SK-N-DZ (cell line): ENCODE measurements around the gene PIPOX.
"Not testable (repeated sequence)": the region's sequence is repeated elsewhere in the genome, so short reads cannot be mapped to it uniquely, and the experiment has no call there.

Source experiments
- DNase-seq: peaks from one replicate; pipeline ENCODE4 v3.0.0-alpha.2; 2015; ENCODE audit warnings: low spot score

Gene PIPOX

GRCh38 chr17:29076087-29076486 is 33.1 kb downstream of the PIPOX start:
- DNase-seq, result no peak

- DNase-seq, result no peak
Observed at GRCh38 chr17:29076722-29077121, 33.8 kb downstream of the PIPOX start.

DNA sequence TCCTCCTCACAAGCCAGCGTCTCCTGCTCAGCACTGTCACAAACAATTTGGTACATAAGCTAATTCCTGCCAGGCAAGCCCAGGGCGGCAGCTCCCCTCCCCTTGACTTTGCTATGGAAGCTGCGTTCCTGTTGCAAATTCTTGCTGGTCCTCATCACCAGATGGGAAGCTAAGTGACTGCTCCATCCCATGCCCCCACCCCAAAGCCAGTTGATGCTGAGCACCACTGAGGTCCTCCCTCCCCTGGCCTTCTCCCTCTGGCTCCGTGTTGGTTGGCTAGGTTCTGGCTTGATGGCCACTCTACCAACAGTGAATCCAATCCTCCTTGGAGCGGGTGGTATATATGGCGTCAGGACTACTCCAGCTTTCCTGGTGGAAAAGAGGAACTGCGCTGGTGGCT is 34.4 kb downstream of the PIPOX start:
- DNase-seq, result no peak

- no peak for DNase-seq
Observed at GRCh38 chr17:29078183-29079045, 35.5 kb downstream of the PIPOX start.

- no peak for DNase-seq
Observed at GRCh38 chr17:29079433-29079832, 36.5 kb downstream of the PIPOX start.

DNA sequence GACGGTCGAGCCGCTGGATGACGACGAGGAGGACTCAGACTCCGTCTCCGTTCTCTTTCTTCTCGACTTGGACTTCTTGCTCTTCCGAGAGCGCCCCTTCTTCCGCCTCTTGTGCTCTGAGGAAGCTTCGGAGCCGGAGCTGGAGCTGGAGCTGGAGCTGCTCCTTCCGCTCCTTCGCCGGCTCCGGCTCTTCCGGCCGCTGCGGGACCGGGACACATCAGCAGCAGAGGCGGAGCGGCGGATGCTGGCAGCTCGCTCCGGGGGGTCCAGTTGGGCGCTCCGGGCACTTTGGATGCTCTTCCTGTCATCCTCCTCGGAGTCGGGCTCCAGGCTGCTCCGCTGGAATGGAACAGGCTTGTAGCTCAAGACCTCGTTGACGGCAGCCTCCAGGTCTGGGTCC is 36.9 kb downstream of the PIPOX start:
- DNase-seq, result no peak

DNA sequence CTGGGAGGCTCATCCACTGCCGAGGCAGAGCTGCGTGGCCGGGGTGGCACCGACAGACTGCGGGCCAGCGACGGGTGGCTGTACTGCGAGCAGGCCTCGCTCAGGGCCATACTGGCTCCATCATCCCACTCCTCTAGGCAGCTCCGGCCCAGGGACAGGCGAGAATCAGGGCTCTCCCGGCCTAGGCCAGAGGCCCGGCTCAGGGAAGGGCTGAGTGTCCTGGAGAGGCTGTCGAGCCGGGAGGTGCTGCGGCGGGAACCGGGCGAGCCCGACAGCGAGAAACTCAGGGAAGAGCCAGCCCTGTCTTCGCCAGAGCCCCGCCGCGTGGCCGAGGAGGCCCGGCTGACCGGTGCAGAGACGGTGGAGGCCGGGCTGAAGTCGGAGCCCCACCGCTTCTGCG is 37.4 kb downstream of the PIPOX start:
- DNase-seq, result no peak

GRCh38 chr17:29080965-29081364 is 38.0 kb downstream of the PIPOX start:
- DNase-seq, result no peak

- peak; percentile 56 for DNase-seq
Observed at GRCh38 chr17:29084541-29085146, 41.7 kb downstream of the PIPOX start.

GRCh38 chr17:29085223-29085622 is 42.3 kb downstream of the PIPOX start:
- no peak for DNase-seq

DNA sequence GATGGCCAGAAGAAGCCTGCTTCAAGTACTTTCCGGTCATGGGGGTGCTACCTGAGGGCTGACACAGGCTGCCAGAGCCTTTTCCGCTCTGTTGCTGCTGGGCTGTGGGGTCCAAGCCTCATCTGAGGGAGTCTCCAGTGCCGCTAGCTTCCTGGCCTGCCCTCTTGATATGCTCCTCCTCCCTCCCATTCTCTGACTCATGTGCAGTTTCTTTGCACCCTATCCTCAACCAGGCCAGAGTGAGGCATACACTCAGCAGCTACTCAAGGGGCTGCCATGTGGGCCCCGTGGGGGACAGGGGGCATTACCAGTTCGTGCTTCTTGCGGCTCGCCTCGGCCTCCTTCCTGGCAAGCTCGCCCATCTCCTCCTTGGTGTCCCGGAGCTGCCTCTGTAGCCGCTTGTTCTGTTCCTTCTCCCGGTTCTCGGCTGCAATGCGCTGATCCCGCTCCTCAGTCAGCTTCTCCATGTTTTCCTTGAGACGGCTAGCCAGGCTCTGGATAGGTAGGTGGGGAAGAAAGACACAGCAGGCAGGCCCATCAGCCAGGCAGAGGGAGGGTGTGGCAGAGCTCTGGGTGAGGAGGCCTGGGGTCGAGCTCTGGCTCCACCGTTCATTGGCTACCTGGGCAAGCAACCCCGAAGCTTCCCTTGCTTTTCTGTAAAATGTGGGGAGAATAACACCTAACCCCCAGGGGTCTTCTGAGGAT is 43.8 kb downstream of the PIPOX start:
- no peak for DNase-seq

- DNase-seq, result not testable (repeated sequence)
Observed at GRCh38 chr17:29088782-29089181, 45.8 kb downstream of the PIPOX start.

DNA sequence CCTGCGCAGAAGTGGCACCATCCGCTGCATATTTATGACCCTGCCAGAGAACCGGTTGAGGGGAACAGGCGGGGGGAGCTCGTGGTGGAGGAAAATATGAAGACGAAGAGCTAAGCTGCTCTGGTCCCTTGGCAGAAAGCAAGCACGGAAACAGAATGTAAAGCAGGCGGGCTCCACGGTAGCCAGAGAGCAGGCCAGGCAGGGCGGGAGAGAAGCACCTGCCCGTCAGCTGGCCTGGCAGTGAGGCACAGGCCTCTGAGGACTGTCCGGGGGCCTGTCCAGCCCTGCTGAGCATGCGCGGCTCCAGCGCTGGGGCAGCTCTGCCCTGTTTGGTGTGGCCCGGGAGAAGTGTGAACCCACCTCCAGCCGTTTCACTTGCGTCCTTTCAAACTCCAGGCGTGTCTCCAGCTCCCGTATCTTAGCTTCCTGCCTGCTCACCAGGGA is 46.7 kb downstream of the PIPOX start:
- peak; percentile 49 for DNase-seq

- no peak for DNase-seq
Observed at GRCh38 chr17:29090108-29090507, 47.2 kb downstream of the PIPOX start.

DNA sequence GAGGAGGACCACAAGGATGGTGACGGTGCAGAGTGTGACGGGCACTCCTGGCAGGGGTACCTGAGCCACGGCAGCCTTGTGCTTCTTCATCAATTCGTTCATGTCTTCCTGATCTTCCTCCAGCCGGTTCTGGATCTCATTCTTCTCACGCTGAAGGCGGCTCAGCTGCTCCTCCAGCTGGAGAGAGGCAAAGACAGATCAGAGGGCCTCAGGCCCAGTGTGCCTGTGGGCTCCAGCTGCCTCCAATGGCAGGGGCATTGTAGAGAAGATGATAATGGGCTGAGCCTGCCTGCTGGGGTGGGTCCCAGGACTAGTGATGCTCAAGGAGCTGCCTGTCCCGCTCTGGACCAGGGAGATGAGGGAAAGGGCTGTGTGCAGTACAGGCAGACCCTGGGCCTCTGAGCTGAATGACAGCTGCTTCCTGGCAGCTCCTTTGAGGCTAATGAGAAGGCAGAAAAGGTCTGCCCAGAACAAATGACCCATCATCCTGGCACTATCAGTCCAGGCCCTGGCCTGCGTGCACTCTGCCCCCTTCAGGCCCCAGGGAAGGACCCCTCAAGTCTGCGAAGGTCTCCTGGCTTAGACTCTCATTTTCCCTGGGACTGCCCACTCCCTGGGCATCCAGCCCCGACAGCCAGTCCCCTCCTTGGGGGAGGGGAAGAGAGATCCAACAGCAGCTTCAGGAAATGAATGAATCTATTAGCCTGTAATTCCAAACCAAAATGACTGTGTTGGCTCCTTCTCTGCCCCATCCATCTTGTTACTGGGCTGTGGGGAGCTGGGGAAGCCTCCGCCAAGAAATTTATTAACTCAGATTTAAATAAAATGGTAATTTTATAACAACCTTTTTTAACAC is 48.0 kb downstream of the PIPOX start:
- peak; percentile 67 for DNase-seq

- DNase-seq, result peak; percentile 61
Observed at GRCh38 chr17:29091606-29092289, 48.8 kb downstream of the PIPOX start.

DNA sequence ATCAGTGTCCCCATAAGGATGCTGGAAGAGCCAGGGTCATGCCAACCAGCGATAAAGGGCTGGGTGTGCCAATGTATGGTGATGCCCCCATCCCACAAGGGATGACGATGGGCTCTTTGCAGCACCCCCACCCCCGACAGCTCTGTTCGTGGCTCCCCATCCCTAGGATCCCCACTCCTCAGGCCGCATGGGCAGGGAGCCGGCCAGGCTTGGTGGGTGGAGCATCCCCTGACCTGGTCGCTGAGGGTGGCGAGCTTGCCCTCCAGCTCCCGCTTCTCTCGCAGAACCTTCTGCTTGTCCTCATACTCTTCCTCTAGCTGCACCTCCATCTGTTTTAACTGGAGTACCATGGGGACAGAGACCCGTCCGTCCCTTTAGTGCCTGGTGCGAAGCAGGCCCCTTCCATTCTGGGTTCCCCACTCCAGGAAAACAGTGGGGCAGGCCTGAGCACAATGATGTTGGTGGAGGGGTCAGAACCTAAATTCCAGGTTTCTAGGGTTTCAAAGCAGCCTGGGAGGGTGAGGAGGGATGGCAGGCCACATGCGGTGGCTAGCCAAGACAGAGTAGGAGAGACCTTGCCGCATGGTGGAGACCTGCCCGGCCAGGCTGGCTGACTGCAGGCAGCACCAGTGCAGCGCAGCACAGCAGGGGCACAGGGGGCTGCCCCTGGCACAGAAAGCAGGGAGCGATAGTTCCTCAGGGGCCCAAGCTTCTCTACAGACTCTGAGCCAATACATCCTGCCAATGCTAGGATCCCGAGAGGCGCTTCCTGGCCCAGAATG is 50.3 kb downstream of the PIPOX start:
- no peak for DNase-seq

- no peak for DNase-seq
Observed at GRCh38 chr17:29094101-29094708, 51.3 kb downstream of the PIPOX start.

DNA sequence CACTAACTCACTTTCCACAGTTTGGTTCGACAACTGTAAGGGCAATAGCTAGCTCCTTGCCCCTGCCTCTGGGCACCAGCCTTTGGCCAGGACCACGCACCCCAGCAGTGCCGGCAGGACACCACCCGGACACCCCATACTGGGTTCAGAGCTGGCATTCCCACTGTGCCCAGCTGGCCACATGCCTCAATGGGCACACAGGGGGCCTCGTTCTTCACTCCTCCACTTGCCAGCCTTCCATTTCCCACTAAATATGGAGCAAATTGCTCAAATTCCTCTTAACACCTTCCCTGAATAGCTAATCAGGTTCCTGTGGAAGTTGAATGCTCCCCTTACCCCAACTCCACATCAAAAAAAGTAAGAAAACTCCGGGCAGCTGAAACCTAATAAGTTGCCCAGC is 52.5 kb downstream of the PIPOX start:
- no peak for DNase-seq

- DNase-seq, result no peak
Observed at GRCh38 chr17:29096094-29096493, 53.2 kb downstream of the PIPOX start.
